Uterus (tissue), 4 donors: ENCODE measurements around the gene CLMP. TPM values are rescaled to one million over a fixed set of nuclear protein-coding genes. Genes with fewer than 3 reads are reported as not detected.

ENCODE experiments used
- DNase-seq, 2 donors: peaks; one replicate each; pipeline ENCODE4 v3.0.0-alpha.2; 2019 to 2020
- H3K27ac ChIP-seq, 2 donors: fragments of 200-600 bp; sonication (generic); 1 replicate in 1 of 2; 2 replicates in 1 of 2; pipeline ENCODE4 v1.5.1; 2016 to 2018
- H3K27me3 ChIP-seq, 2 donors: fragments of 200-600 bp; sonication (generic); one replicate each; pipeline ENCODE4 v1.5.1; 2018 to 2019; ENCODE audit warnings: control low read depth in 1 of 2
- H3K36me3 ChIP-seq, 2 donors: fragments of 200-600 bp; sonication (generic); one replicate each; pipeline ENCODE4 v1.5.1; 2019; ENCODE audit warnings: control low read depth in 1 of 2
- H3K4me1 ChIP-seq, 2 donors: fragments of 200-600 bp; sonication (generic); one replicate each; pipeline ENCODE4 v1.5.1; 2018 to 2019; ENCODE audit warnings: control low read depth in 1 of 2
- H3K4me3 ChIP-seq, 2 donors: fragments of 200-600 bp; sonication (generic); 1 replicate in 1 of 2; 2 replicates in 1 of 2; pipeline ENCODE4 v1.5.1; 2018 to 2019; ENCODE audit warnings: mild to moderate bottlenecking in 1 of 2
- H3K9me3 ChIP-seq, 2 donors: fragments of 200-600 bp; sonication (generic); one replicate each; pipeline ENCODE4 v1.5.1; 2019; ENCODE audit warnings: control low read depth in 1 of 2
- POLR2A ChIP-seq, 2 donors: fragments of 450-650 bp; IDR thresholded peaks; one replicate each; pipeline ENCODE4 v1.6.1; 2016; ENCODE audit warnings: antibody characterized with exemption in 2 of 2, mild to moderate bottlenecking in 1 of 2, moderate library complexity in 1 of 2
- intact Hi-C: fragments of 100-400 bp; cut with DNase I; formaldehyde crosslinking; loops from one replicate; pipeline ENCODE4 v1.15.1; 2023; ENCODE audit warnings: low total_unique reads
- total RNA-seq, 4 donors: library from RNA; depleted of rRNA in 3 of 4; stranded (reverse); fragments of >200 nt in 3 of 4; gene quantifications; one replicate each; pipeline versions ENCODE4 v1.1.0 to v1.2.4, GENCODE V29; 2014 to 2023
- TF ChIP-seq, protein P1 (sequence below), 4 experiments: fragments of 200-600 bp in 2 of 4; fragments of 450-650 bp in 2 of 4; sonication (generic) in 2 of 4; IDR thresholded peaks; one replicate each; pipeline ENCODE4 v1.5.1; 2016 to 2019; ENCODE audit warnings: antibody characterized with exemption in 4 of 4, mild to moderate bottlenecking in 2 of 4, moderate library complexity in 1 of 4
- donor health status: DM: yes; HTN: yes; CAD: no.

CLMP gene
- total RNA-seq, 4 donors from 2014 or later, result 51.6 to 143 (median 95.7) TPM

DNA sequence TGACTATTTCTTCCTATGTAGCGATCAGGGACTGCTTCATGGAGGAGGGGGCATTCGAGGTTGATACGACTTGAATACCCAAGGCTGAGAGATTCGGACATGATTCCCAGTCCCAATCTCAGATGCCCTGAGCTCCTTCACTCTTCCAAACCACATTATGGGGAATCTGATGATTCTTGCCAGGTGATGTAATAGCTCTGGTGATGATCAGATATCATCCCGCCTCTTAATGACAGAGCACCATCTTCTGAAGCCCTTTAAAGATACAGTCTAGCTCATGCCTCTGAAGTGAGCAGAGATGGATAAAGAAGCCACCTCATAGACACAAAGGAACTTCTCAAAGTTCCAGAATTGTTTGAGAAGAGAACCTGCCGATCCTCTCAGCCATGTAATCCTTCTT, 8.9 kb upstream of the CLMP start:
- no peak for DNase-seq
- TF ChIP-seq, protein P1, sequence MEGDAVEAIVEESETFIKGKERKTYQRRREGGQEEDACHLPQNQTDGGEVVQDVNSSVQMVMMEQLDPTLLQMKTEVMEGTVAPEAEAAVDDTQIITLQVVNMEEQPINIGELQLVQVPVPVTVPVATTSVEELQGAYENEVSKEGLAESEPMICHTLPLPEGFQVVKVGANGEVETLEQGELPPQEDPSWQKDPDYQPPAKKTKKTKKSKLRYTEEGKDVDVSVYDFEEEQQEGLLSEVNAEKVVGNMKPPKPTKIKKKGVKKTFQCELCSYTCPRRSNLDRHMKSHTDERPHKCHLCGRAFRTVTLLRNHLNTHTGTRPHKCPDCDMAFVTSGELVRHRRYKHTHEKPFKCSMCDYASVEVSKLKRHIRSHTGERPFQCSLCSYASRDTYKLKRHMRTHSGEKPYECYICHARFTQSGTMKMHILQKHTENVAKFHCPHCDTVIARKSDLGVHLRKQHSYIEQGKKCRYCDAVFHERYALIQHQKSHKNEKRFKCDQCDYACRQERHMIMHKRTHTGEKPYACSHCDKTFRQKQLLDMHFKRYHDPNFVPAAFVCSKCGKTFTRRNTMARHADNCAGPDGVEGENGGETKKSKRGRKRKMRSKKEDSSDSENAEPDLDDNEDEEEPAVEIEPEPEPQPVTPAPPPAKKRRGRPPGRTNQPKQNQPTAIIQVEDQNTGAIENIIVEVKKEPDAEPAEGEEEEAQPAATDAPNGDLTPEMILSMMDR (IDR thresholded peaks at IDR 0.05), result no peak
- no peak for TF ChIP-seq POLR2A (IDR thresholded peaks at IDR 0.05)
- Histone ChIP-seq H3K36me3 (no peaks in the 10 kb centered on the region), H3K4me3 (no peak overlapping the region), H3K9me3 (no peaks in the 10 kb centered on the region), H3K4me1 (peaks cover 8 to 17% of the 10 kb centered on the region in 2 donors), H3K27me3 (no peaks in the 10 kb centered on the region), H3K27ac (peak overlapping the region in 1 of 2 donors; percentile 67)
- intact Hi-C loops, result no loop called here

DNA sequence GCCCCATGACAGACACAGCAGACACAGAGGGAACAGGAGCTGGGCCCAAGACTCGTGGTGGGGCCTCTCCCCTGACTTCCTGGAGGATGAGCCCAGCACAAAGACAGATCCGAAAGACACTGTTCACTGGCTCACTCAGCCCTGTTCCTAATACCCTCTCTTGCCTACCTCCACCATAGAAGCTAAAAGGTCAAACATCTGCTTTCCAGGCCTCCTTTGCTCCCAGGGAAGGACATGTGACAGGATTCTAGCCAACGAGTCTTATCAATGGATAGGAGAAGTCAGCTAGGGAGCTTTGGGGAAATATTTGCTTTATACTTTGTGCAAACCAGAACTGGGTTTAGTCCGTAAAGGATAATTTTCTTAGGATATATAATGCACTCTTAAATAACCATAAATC, 8.4 kb upstream of the CLMP start:
- Histone ChIP-seq H3K36me3 (no peaks in the 10 kb centered on the region), H3K4me1 (peaks cover 8 to 17% of the 10 kb centered on the region in 2 donors), H3K27ac (peak overlapping the region in 1 of 2 donors; percentile 67), H3K4me3 (no peak overlapping the region), H3K9me3 (no peaks in the 10 kb centered on the region), H3K27me3 (no peaks in the 10 kb centered on the region)
- DNase-seq, result no peak
- intact Hi-C loops, result no loop called here
- TF ChIP-seq, protein P1 (IDR thresholded peaks at IDR 0.05), result no peak

DNA sequence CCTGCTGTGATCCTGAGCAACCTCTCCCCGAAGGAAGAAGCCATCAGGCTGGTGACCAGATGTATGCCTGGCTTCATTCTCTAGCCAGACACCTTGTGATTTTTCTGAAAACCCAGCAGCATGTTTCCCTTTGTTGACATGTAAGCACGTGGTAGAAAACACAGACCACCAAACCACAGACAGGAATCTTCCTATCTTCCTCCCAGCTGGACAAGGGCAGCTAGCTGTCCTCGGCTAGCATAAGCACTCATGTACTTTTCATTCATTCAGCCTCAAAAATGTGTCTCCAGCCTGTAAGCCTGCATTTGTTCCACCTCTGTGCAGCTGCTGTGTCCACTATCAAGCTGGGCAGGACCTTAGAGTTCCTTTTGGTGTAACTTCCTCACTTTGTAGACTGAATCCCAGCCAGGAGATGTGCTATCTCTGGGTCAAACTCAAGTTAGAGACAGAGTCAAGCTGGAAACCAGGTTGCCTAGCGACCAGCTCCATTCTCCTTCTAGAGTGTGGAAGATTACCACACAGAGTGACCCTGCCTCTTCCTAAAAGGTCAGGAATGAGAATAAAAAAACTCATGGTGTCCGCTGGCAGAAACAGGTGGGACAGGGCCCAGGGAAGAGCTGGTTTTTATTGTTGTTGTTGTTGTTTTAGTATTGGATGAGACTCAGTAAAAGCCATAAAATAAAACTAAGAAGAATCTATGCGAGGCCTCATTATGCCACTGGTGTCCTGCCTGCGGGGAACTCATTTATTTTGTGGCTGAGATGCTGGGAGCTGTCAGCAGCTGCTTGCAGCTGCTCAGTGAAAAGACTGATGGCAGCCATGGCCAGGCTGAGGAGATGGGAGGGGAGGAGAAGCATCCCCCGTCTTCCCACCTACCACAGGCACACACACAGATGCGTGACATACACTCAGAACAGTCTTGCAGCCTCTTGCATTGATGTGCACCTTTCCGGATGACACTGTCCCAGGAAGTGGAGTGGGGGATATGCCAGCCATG, 7.4 kb upstream of the CLMP start:
- no peaks in the 10 kb centered on the region for H3K9me3 ChIP-seq
- DNase-seq, result peak; percentile 76 to 82
- H3K36me3 ChIP-seq, result no peaks in the 10 kb centered on the region
- no peaks in the 10 kb centered on the region for H3K27me3 ChIP-seq
- no peak for TF ChIP-seq POLR2A (IDR thresholded peaks at IDR 0.05)
- TF ChIP-seq, protein P1 (IDR thresholded peaks at IDR 0.05), result no peak
- H3K27ac ChIP-seq, result peak overlapping the region; percentile 67 to 72
- peaks cover 8 to 17% of the 10 kb centered on the region in 2 donors for H3K4me1 ChIP-seq
- intact Hi-C loops, result no loop called here
- no peak overlapping the region for H3K4me3 ChIP-seq

DNA sequence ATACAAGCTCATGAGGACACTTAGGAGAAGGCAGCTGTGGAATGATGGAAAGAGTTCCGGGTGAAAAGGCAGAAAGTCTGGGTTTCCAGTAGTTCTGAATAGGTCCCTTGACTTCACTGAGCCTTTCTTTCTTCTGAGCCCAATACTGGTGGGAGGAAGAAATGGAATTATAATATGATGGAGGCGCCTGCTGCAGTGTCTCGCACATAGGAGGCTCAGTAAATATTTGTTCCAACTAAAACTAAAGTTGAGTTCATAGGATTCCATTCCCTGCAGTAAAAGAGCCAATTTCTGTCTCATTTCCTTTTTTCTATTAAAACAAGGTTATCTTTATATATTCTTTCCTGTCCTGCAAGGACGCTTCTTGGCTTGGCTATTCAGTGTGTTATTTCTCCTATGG, 5.2 kb upstream of the CLMP start:
- intact Hi-C loops, result no loop called here
- Histone ChIP-seq H3K36me3 (no peaks in the 10 kb centered on the region), H3K4me1 (peaks cover 3 to 11% of the 10 kb centered on the region in 2 donors), H3K4me3 (no peak overlapping the region), H3K27me3 (no peaks in the 10 kb centered on the region), H3K9me3 (no peaks in the 10 kb centered on the region), H3K27ac (no peak overlapping the region)
- TF ChIP-seq, protein P1 (IDR thresholded peaks at IDR 0.05), result no peak
- no peak for TF ChIP-seq POLR2A (IDR thresholded peaks at IDR 0.05)
- no peak for DNase-seq

DNA sequence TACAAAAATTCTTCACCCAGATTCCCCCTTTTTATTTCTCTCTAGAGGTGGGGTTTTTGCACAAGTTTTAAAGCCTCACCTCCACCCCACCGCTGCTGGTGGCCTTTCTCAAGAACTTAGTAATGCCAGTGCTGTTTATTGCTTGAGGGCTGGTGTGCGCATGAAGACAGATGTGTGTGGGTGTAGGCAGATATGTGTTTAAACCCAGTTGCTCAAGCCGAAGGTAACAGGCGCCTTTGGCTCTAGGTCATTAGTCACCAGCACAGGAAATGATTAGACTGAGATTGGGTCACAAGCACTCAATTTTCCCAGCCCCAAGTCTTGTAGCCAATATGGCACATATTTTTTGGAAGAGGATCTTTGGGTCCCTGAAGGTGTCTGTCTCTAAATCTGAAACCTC, 2.7 kb upstream of the CLMP start:
- no peak for DNase-seq
- no peak for TF ChIP-seq POLR2A (IDR thresholded peaks at IDR 0.05)
- TF ChIP-seq, protein P1 (IDR thresholded peaks at IDR 0.05), result no peak
- H3K4me1 ChIP-seq, result peaks cover 3 to 7% of the 10 kb centered on the region in 2 donors
- no peak overlapping the region for H3K4me3 ChIP-seq
- intact Hi-C loops, result no loop called here
- peak overlapping the region; percentile 9 to 44 for H3K27ac ChIP-seq
- no peaks in the 10 kb centered on the region for H3K27me3 ChIP-seq
- H3K9me3 ChIP-seq, result no peaks in the 10 kb centered on the region
- no peaks in the 10 kb centered on the region for H3K36me3 ChIP-seq
